ENCODE data around the gene DYNC1H1. TPM values are rescaled to one million over a fixed set of nuclear protein-coding genes. Genes with fewer than 3 reads are reported as not detected.

DYNC1H1 gene
- total RNA-seq, 1 experiment from 2014 or later = 438 TPM

- Mint-ChIP-seq H3K4me1 (no peaks in the 10 kb centered on the region), H3K9me3 (no peaks in the 10 kb centered on the region; the same call in 1 of the 2 replicates), H3K27me3 (ENCODE audit: low read depth) (peaks cover 93% of the 10 kb centered on the region), H3K27ac (no peak overlapping the region), H3K36me3 (no peaks in the 10 kb centered on the region), H3K4me3 (no peak overlapping the region)
- no peak for TF ChIP-seq ETV6 (CRISPR knock-in tag; IDR thresholded peaks at IDR 0.05)
- TF ChIP-seq IRF2 (CRISPR knock-in tag; IDR thresholded peaks at IDR 0.05; ENCODE audit: borderline replicate concordance, low read depth) = no peak
- TF ChIP-seq ZNF671 (CRISPR knock-in tag; IDR thresholded peaks at IDR 0.05) = no peak
- TF ChIP-seq E2F5 (CRISPR knock-in tag; IDR thresholded peaks at IDR 0.05) = no peak
- TF ChIP-seq ZNF263 (CRISPR knock-in tag; IDR thresholded peaks at IDR 0.05; ENCODE audit: low read depth) = no peak
- no peak for TF ChIP-seq TP53 (CRISPR knock-in tag; IDR thresholded peaks at IDR 0.05)
- no peak for TF ChIP-seq ZNF423 (CRISPR knock-in tag; IDR thresholded peaks at IDR 0.05)
- TF ChIP-seq FOXP4 (CRISPR knock-in tag; IDR thresholded peaks at IDR 0.05) = no peak
- no peak for TF ChIP-seq ZNF281 (CRISPR knock-in tag; IDR thresholded peaks at IDR 0.05)
- ATAC-seq (no peak), DNase-seq (ENCODE audit: low spot score) (no peak)
- ChIA-PET CTCF (no interaction called here), POLR2A (no interaction called here)
Measured at GRCh38 chr14:101939646-101940170, 24.7 kb upstream of the DYNC1H1 start.

- Mint-ChIP-seq H3K27ac (no peak overlapping the region), H3K27me3 (ENCODE audit: low read depth) (peaks cover 86% of the 10 kb centered on the region), H3K4me3 (no peak overlapping the region), H3K36me3 (no peaks in the 10 kb centered on the region), H3K4me1 (peaks cover 24% of the 10 kb centered on the region), H3K9me3 (no peaks in the 10 kb centered on the region)
- no peak for ATAC-seq
- POLR2A ChIA-PET = no interaction called here
- DNase-seq (ENCODE audit: low spot score) = no peak
- CTCF ChIA-PET = interaction anchor here (0.9 to 1.0 kb wide), 2 partner anchors 173 to 237 kb away, joined by 4 read pairs; no protein-coding TSS in a partner anchor
- TF ChIP-seq SOX15 (CRISPR knock-in tag; IDR thresholded peaks at IDR 0.05) = no peak
- TF ChIP-seq SMAD4 (CRISPR knock-in tag; IDR thresholded peaks at IDR 0.05) = no peak
- no peak for TF ChIP-seq ZSCAN18 (CRISPR knock-in tag; IDR thresholded peaks at IDR 0.05)
- TF ChIP-seq ZBTB43 (CRISPR knock-in tag; IDR thresholded peaks at IDR 0.05) = no peak
- TF ChIP-seq RORB (CRISPR knock-in tag; IDR thresholded peaks at IDR 0.05) = no peak
- TF ChIP-seq KAT7 (CRISPR knock-in tag; IDR thresholded peaks at IDR 0.05; ENCODE audit: borderline replicate concordance) = no peak
- no peak for TF ChIP-seq SMAD3 (CRISPR knock-in tag; IDR thresholded peaks at IDR 0.05; ENCODE audit: borderline replicate concordance)
- TF ChIP-seq E2F1 (CRISPR knock-in tag; IDR thresholded peaks at IDR 0.05) = no peak
- no peak for TF ChIP-seq USF1 (CRISPR knock-in tag; IDR thresholded peaks at IDR 0.05)
- no peak for TF ChIP-seq TCF7 (CRISPR knock-in tag; IDR thresholded peaks at IDR 0.05; ENCODE audit: low read depth)
- no peak for TF ChIP-seq CREM (CRISPR knock-in tag; IDR thresholded peaks at IDR 0.05)
- no peak for TF ChIP-seq OVOL2 (CRISPR knock-in tag; IDR thresholded peaks at IDR 0.05; ENCODE audit: borderline replicate concordance)
Measured at GRCh38 chr14:101944451-101944850, 19.9 kb upstream of the DYNC1H1 start.
